ENCODE data around the gene UGGT1.

UGGT1 gene

DNA sequence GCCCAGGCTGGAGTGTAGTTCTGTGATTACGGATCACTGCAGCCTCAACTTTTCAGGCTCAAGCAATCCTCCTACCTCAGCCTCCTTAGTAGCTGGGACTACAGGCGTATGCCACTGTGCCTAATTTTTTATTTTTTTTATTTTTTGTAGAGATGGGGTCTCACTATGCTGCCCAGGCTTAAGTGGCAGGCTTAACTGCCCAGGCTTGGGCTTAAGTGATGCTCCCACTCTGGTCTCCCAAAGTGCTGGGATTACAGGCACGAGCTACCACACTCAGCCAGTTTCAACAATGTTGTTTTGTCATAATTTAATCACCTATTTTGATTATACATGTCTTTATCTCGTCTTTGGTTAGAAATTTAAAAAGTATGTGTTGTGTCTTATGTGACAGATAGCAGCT is 18.2 kb downstream of the UGGT1 start:
- in situ Hi-C loops (cut with MboI; ENCODE audit: low sequenced_read_pairs): no loop called here

DNA sequence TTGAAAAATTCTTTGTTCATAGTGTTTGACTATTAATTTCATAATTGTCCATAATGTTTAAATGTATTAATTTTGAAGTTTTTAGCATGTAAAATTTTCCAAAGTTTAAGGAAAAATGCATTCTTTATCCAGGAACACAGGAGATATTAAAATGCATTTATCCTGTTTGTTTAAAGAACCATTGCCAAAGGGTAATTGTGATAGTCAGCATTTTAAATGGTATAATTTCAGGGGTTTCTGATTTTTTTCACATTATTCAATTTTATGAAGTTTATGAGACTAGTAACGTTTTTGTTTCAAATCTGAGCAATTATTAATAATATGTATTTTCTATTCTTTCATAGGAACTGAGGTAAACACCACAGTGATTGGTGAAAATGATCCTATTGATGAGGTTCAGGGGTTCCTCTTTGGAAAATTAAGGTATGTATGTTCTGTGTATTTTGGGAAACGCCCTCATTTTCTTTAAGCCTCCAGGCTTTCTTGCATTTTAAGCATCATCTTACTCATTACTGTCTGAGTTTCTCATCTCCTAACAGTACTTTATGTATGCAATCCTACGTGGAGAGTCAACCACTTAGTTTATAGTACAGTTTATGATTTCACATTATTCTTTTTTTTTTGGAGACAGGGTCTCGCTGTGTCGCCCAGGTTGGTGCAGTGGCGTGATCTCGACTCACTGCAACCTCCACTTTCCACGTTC is 25.1 kb downstream of the UGGT1 start:
- in situ Hi-C loops (cut with MboI; ENCODE audit: low sequenced_read_pairs): no loop called here

DNA sequence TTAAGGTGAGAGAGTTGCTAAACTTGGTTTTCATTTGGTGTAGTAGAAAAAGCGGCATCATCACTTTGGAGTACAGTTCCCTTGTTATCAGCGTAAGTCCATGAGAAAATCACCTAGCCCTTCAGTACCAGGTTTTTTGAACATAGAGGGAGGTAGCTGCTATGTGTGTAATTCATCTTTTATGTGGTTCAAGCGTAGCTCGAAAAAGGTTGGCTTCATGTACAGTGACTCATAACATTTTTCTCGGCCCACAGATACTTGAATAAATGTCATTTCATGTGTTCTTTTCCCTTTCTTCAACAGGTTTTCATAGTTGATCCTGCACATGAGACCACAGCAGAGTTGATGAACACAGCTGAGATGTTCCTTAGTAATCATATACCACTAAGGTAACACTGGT is 43.6 kb downstream of the UGGT1 start:
- in situ Hi-C loops (cut with MboI; ENCODE audit: low sequenced_read_pairs): no loop called here

DNA sequence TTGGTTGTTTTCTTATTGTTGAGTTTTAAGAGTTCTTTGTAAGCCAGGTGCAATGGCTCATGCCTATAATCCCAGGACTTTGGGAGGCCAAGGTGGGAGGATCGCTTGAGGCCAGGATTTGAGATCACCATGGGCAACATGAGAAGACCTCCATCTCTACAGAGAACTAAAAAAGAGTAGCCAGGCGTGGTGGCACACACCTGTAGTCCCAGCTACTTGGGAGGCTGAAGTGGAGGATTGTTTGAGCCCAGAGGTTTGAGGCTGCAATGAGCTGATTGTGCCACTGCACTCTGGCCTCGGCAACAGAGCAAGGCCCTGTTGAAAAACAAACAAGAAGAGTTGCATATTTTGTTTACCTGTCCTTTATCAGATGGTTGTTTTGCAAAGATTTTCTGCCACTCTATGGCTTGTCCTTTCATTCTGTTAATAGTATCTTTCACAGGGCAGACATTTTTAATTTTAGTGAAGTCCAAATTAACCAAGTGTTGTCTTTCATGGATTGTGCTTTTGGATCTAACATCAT is 46.2 kb downstream of the UGGT1 start:
- in situ Hi-C loops (cut with MboI; ENCODE audit: low sequenced_read_pairs): no loop called here

DNA sequence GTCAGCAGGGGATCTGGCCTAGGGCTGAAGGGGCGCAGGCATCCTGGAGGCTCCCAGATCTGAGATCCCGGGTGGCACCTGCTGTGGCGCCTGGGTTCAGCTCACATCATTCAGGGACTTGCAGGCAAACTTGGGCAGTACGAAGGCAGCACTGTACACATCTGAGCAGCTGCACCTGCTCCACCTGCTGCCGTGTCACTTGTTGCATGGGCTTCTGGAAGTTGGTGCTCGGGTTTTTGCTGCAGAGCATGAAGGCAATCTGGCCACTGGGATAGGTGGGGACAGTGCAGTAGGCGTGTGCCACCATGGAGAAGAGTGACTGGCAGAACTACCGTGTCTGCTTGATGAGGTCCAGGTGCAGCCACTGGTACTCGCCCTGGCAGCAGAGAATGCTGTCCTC is 48.6 kb downstream of the UGGT1 start:
- in situ Hi-C loops (cut with MboI; ENCODE audit: low sequenced_read_pairs): no loop called here

DNA sequence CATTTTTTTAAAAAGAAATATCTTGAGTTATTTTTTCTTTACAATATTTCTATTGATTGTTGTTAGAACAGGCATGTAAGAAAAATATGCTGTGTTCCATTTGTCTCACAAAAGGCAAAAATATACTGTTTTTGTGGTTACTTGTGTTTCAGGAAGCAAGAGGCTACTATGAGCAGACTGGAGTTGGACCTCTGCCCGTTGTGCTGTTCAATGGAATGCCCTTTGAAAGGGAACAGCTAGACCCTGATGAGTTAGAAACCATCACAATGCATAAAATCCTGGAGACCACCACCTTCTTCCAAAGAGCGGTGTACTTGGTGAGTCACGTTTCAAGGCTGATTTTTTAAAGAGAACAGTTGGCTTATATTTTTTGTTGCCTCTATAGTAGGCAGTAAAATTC is 54.7 kb downstream of the UGGT1 start:
- in situ Hi-C loops (cut with MboI; ENCODE audit: low sequenced_read_pairs): no loop called here

DNA sequence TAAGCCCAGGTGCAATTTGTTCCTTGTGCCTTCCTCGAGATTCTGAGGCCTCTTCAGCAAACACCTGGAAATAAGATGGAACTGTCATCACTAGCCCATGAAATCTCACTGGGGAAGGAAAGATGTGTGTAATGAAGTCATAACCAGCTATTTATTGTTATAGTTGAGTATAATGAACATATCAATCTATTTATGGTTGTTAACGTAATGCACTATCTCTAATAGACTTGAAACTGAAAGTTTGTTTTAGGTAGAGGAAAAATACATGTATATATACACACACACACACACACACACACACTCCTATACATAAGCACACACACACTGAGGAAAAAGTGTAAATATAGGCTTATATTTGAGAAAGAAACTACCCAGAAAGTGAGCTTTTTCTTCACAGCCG is 62.8 kb downstream of the UGGT1 start:
- in situ Hi-C loops (cut with MboI; ENCODE audit: low sequenced_read_pairs): no loop called here

DNA sequence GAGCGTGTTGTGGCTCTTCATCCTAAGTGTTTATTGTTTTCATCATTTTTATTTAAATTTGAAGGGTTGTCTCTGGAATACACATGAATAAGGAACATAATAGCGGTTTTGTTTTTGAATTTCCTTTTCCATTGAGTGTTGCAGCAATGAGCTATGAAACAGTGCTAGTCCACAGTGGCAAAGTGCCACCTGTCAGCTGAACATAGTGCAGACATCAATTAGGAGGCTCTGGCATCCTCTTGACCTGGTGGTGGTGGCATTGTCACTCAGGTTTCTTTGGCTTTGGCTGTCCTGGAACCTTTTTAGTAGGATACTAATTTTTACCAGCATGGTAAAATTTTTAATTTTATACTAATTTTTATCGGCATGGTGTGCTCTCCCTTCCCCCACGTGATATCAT is 63.2 kb downstream of the UGGT1 start:
- in situ Hi-C loops (cut with MboI; ENCODE audit: low sequenced_read_pairs): no loop called here

DNA sequence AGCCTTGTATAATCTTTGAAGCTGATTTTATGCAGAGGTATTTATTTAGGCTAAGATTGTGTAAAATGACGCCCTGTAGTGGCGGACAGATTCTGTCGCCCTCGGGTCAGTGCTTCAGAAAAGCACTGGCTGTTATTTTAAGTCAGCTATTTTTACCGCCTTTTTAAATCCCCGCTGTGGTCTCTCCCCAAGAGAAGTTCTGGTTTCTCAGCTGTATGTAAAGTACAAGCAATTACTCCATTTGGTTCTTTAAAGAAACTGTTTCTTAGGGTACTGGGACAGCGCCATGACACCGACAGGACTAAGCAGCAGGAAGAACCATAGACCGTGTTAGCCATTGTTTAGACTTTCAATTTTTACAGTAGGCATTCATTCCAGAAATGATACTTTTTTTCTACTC is 65.0 kb downstream of the UGGT1 start:
- in situ Hi-C loops (cut with MboI; ENCODE audit: low sequenced_read_pairs): no loop called here

DNA sequence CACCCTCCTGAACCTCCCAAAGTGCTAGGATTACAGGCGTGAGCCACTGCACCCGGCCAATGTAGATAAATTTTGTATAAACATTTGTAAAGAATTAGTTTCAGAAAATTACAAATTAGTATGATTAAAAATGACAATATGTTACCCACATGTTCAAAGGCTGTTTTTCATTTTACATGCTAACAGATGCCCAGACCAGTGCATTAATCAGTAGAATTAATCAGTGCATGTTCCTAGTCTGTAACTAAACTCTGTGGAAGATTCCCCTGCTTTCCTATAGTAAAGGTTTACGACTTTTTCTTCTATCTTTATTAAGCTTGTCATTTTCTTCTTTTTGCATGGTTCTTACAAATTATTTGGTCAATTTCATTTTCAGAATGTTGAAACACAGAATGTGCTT is 65.8 kb downstream of the UGGT1 start:
- in situ Hi-C loops (cut with MboI; ENCODE audit: low sequenced_read_pairs): no loop called here

DNA sequence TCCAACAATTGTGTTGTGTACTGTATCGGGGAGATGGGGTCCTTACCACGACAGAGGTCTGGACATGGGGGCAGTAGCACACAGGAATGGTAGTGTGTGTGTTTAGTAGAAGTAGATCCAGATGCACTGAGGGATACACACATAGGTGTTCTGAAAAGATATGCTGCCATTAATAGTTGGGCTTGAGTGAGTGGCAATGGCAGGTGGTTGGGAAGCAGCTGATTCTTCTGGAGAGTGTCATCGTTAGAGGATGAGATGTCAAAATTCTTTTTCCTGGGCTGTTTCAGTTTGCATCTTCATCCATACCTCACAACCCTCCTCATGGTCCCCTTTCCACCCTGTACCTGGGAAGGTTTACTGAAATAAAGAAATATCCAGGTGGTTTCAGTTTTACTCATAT is 66.6 kb downstream of the UGGT1 start:
- in situ Hi-C loops (cut with MboI; ENCODE audit: low sequenced_read_pairs): no loop called here

DNA sequence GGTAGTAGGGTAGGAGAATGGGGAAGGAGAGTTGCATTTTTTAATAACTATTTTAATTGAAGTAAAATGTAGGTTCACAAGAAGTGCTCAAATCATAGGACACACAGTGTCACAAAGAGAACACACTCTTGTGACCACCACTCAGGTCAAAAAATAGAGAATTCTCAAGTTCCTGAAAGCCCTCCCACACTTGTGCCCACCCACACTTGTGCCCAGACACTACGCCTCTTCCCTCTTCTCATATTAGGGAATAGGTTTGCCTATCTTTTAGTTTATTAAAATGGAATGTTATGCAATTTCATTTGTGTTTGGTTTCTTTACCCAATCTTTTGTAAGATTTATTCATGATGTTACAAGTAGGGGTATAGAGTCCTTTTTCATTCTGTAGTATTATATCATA is 67.2 kb downstream of the UGGT1 start:
- in situ Hi-C loops (cut with MboI; ENCODE audit: low sequenced_read_pairs): no loop called here

DNA sequence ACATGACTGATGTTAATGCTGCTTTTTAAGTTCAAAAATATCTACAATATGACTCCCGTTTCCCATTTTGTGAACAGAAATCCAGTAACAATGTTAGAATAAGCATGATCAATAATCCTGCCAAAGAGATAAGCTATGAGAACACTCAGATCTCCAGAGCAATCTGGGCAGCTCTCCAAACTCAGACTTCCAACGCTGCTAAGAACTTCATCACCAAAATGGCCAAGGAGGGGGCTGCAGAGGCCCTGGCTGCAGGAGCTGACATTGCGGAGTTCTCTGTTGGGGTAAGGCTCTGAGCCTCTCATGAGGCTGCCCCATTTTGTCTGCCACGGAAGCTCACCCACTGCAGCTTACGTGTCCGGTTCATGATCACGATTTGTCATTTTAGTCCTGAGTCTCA is 68.4 kb downstream of the UGGT1 start:
- in situ Hi-C loops (cut with MboI; ENCODE audit: low sequenced_read_pairs): no loop called here

DNA sequence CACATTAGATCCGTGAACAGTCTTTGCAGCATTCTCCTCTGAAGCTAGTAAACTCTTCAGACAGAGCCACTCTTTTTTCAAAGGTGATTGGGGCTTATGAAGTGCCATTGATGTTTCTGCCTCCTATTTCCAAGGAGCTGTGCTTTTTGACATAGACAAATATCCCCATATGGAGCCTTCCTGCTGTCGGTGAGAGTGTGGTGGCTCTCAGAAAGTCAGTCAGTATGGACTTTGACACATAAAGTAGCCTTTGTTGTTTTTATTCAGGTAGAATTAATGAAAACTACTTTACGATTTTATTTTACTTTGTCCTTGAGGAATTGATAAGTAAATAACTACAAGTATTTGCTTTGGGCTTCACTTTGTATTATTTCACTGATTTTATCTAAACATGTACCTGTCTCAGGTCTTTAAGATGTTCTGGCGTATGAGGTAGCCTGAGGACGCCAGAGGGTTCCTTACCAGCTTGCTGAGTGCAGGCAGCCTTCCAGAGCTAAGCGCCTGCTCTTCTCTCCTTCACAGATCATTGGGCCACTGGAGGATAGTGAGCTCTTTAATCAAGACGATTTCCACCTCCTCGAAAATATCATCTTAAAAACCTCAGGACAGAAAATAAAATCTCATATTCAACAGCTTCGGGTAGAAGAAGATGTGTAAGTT is 69.7 kb downstream of the UGGT1 start:
- in situ Hi-C loops (cut with MboI; ENCODE audit: low sequenced_read_pairs): no loop called here

DNA sequence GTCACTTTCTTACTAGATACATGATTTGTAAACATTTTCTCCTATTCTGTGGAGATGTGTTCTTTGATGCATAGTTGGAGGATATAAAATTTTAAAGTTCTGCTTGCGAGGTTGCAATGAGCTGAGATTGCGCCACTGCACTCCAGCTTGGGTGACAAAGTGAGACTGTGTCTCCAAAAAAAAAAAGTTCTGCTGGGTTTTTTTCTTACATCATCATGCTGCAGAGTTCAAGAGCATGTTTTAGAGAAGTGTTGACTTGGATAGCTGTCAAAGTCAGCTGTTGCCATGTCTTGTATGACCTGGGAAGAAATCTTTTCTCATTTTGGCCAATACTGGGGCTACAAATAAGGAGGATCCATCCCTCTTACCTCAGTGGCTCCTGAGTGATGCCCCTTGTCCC is 71.3 kb downstream of the UGGT1 start:
- in situ Hi-C loops (cut with MboI; ENCODE audit: low sequenced_read_pairs): no loop called here

DNA sequence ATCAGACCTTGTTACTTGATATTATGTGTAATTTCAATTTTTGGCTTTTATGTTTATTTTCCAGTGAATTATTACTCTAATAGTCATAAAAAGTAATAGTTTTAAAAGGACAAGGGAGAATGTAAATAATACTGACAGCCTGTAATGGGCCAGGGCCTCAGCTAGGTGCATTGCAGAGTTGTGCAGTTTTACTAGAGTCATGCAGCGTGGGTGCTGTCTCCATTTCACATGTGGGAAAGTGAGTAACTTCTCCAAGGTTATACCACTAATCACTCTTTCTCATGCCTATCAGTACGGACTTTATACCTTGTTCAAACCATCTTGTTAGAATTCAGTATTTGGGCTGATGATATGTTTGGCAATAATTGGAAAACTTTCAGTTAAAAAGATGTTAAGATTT is 73.3 kb downstream of the UGGT1 start:
- in situ Hi-C loops (cut with MboI; ENCODE audit: low sequenced_read_pairs): no loop called here

DNA sequence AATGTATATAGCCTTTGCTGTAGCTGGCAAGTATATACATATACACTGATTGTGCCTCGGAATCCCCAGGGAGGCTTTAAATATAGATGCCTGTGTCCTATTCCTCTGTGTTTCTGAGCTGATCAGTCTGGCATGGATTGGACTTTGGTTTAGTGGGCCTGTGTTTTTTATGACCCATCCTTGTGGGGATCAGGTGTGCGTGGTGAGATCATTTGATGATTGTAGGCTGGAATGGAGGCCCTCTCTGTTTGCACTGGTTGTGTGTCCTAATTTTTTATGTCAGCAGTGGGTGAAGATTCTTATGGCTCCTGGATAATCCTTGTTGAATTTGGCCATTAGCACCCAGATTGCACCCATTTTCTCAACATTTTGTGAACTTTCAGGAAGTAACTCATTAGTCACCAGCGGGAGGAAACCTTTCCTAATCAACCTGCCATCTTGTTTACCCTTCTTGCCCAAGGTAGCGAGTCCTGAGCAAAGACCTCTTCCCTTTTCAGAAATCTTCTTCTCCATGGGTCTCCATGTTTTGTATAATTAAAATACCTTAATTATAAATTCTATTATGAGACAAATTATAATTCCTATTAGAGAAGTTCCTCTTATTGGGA is 75.8 kb downstream of the UGGT1 start:
- in situ Hi-C loops (cut with MboI; ENCODE audit: low sequenced_read_pairs): no loop called here

DNA sequence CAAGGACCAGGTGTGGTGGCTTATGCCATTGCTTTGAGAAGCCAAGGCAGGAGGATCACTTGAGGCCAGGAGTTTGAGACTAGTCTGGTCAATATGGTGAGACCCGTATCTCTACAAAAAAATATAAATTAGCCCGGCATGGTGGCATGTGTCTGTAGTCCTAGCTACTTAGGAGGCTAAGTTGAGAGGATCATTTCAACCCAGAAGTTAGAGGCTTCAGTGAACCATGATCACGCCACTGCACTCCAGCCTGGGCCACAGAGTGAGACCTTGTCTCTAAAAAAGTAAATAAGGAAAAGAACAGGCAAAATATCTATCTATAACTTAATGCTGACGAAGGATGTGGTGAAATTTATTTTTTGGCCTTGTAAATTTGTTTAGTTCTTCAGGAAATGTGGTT is 78.1 kb downstream of the UGGT1 start:
- in situ Hi-C loops (cut with MboI; ENCODE audit: low sequenced_read_pairs): no loop called here

DNA sequence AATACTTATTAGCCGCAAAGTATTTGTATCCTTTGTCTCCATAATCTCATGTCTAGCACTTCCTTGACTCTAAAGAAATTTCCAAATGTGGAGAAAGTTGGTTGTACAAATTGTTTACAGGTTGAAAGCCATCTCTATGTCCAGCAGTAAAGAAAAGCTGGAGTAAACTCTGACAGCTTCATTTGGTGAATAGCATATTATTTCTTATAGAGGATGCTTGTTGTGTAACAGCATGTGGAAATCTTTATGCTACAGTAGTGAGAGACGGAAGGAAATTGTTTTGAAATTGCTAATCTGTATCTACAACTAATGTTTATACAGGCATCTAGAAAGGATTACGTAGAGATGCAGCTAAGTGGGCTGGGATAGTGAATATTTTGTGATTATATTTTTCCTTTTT is 78.5 kb downstream of the UGGT1 start:
- in situ Hi-C loops (cut with MboI; ENCODE audit: low sequenced_read_pairs): no loop called here

DNA sequence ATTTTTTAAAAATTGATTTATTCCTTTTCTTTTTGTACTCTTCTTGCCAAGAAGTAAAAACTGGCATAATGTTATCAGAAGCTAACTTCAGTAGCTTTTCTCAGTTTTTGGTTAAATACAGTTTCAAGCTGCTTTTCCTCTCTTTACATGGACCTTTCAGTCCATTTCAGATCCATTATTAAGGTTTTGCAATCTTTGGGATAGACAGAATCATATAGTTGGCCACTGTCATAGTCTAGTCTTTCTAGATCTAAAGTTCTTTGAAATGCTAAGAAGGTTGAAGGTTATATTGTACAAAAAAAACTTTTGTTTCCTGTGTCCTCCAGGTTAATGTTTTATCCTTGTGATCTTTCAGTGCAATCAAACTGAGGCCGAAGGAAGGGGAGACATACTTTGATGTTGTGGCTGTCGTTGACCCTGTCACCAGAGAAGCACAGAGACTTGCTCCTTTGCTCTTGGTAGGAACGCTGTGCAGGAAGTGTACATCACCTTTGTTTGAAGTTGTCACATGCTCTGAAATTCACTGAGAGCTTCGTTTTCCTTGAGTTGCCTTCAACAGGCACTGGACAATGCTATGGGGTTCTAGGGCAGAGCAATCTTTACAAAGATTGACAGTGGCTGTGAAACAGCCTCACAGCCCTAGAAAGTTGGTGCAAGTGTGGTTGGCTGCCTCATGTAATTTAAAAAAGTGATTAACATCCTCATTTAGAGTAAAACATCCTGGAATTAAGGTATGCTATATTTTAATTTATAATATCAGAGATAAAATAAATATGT is 79.1 kb downstream of the UGGT1 start:
- in situ Hi-C loops (cut with MboI; ENCODE audit: low sequenced_read_pairs): no loop called here

DNA sequence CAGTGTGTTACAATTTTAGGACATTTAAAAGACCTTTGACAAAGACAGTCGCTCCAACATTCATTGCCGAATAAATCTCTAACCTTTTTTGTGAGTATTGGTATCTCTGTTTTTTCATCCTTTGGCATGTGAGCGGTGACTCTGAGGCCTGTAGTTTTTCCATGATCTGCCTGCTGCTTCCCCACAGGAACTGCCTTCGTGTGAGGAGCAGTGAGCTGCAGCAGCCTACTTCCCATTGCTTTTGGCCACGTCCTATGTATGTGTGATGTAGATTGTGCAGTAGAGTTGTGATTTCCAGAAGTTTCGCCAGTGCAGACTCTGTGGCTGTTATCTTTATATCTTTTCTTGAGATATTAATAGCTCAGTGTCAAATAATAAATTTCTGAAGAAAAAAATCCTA is 79.8 kb downstream of the UGGT1 start:
- in situ Hi-C loops (cut with MboI; ENCODE audit: low sequenced_read_pairs): no loop called here

DNA sequence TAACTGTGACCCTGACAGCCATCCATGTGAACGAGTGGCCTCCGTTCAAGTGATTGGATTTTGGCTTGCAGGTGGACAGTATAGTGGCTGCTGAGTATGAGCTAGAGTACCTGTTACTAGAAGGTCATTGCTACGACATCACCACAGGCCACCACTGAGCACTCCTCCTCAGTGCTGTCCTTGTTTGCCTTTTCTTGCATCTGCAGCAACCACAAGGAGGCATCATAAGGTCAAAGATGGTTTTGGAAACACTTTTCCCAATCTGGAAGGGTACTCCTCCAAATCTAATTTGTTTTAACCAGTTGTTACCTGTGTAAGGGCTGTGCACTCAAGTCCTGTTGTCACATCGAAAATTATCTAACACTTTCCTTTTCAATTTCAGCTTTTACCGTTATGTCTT is 81.2 kb downstream of the UGGT1 start:
- in situ Hi-C loops (cut with MboI; ENCODE audit: low sequenced_read_pairs): no loop called here

Measured in HL-60/S4 treated with phorbol 12-myristate 13-acetate at 8.2 ng/mL for 4 days and 3 days (cell line).